HFF-Myc (cell line): Measurements from ENCODE around the gene DRC7.

ENCODE experiments used
- DNase-seq: peaks from one replicate; pipeline ENCODE4 v3.0.0-alpha.2; 2011; ENCODE audit warnings: low read depth; ENCODE audit errors: extremely low read depth
- H3K4me3 ChIP-seq: replicated peaks from 2 replicates; pipeline ENCODE4 v1.5.1; 2011; ENCODE audit warnings: low read depth, mild to moderate bottlenecking, control low read depth, low read length
- CTCF ChIP-seq: IDR thresholded peaks from 2 replicates; pipeline ENCODE4 v1.5.1; 2012; ENCODE audit warnings: mild to moderate bottlenecking, low read depth, low read length, control low read depth; ENCODE audit errors: missing control alignments

The DRC7 gene

GRCh38 chr16:57694725-57695679 lies at the start of gene DRC7:
Gene DRC7 (plus strand): TSS chr16:57694806. CDS start chr16:57697950, 3,144 bp downstream.
- H3K4me3 ChIP-seq: no peak within 1 kb of the TSS
- DNase-seq: no peak
- TF ChIP-seq CTCF: no peak

GRCh38 chr16:57645169-57645568 lies 49.4 kb upstream of the DRC7 start:
- no peak for DNase-seq
- TF ChIP-seq CTCF: no peak
- H3K4me3 ChIP-seq: no peak overlapping the region

- DNase-seq: no peak
- no peak overlapping the region for H3K4me3 ChIP-seq
- no peak for TF ChIP-seq CTCF
Observed at GRCh38 chr16:57645691-57646387, 48.8 kb upstream of the DRC7 start.

- DNase-seq: no peak
- no peak overlapping the region for H3K4me3 ChIP-seq
- TF ChIP-seq CTCF: no peak
Observed at GRCh38 chr16:57646388-57647039, 48.1 kb upstream of the DRC7 start.

GRCh38 chr16:57647136-57647875 lies 47.3 kb upstream of the DRC7 start:
- DNase-seq: no peak
- no peak overlapping the region for H3K4me3 ChIP-seq
- TF ChIP-seq CTCF: no peak

- DNase-seq: no peak
- no peak for TF ChIP-seq CTCF
- no peak overlapping the region for H3K4me3 ChIP-seq
Observed at GRCh38 chr16:57648125-57648524, 46.5 kb upstream of the DRC7 start.
